GM18517 (cell line): ENCODE data around the gene MTNR1A.
A peak's percentile ranks its signal among the peaks of the same experiment; 100 is the strongest.

ENCODE experiments used
- ATAC-seq: cut with Tn5 transposase; IDR thresholded peaks from one replicate; pipeline ENCODE4 v1.9.1; 2021; ENCODE audit warnings: mild to moderate bottlenecking, moderate library complexity; ENCODE audit not compliant: unreplicated experiment

Gene MTNR1A

GRCh38 chr4:186554914-186555827, at the start of gene MTNR1A:
MTNR1A (minus strand) TSS chr4:186555567; CDS start chr4:186555365, 202 bp downstream.
- no peak for ATAC-seq

GRCh38 chr4:186604124-186604807, 48.9 kb upstream of the MTNR1A start:
- ATAC-seq: no peak

GRCh38 chr4:186602978-186603377, 47.6 kb upstream of the MTNR1A start:
- ATAC-seq: no peak

DNA sequence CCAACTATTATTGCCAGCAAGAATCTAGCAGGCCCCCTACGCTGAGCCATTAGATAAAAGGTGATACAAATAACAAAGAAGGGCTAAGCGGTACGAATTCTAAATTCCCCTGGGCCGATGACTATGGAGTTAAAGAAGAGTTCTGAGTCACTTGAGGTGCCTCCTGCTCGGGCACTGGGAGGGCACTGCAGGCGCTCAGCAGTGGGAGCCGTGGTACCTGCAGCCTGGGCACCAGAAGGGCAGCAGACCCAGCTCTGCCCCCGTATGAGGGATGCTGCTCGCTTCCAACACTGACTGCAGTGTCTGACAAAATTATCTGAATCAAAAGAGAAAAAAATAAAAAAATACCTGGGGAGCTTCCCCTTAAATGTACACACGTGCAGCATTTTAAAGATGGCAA, 44.1 kb upstream of the MTNR1A start:
- ATAC-seq: no peak

GRCh38 chr4:186598686-186599085, 43.3 kb upstream of the MTNR1A start:
- ATAC-seq: no peak

DNA sequence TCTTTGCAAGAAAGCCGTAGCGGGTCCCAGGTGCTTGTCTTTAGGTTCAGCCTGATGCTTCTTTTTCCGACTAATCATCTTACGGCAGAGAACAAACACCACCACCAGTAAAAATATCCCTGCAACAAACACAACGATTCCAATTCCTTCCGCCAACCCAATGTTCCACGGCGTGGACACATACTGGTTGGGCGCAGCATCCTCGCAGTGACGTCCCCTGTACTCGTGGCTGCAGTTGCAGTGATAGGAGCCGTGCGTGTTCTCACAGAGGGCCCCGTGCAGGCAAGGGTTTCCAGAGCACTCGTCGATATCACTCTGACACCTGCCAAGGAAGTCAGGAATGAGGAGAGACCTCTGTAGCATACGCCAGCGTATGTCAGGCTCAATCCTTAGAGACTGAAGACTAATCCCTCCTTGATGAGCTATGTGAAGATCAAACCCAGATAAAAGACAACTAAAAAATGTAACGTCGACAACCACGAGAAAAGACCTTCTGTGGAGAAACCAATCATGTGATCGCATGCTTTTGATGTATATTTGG, 41.6 kb upstream of the MTNR1A start:
- ATAC-seq: no peak

GRCh38 chr4:186596346-186596745, 41.0 kb upstream of the MTNR1A start:
- no peak for ATAC-seq

DNA sequence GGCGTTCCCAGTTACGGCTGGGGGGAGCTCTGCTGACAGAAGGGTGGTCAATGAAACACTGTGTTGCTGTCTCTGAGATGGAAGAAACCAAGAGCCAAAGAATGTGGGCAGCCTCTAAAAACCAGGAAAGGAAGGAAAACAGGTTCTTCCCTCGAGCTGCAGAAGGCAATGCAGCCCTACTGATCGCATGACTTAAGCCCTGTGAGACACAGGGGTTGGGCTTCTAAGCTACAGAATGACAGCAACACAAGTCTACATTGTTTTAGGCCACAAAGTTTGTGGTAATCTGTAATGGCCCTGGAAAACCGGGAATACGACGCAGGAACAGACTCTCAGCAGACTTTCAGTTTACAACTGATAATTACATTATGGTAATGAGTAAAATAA, 38.2 kb upstream of the MTNR1A start:
- no peak for ATAC-seq

DNA sequence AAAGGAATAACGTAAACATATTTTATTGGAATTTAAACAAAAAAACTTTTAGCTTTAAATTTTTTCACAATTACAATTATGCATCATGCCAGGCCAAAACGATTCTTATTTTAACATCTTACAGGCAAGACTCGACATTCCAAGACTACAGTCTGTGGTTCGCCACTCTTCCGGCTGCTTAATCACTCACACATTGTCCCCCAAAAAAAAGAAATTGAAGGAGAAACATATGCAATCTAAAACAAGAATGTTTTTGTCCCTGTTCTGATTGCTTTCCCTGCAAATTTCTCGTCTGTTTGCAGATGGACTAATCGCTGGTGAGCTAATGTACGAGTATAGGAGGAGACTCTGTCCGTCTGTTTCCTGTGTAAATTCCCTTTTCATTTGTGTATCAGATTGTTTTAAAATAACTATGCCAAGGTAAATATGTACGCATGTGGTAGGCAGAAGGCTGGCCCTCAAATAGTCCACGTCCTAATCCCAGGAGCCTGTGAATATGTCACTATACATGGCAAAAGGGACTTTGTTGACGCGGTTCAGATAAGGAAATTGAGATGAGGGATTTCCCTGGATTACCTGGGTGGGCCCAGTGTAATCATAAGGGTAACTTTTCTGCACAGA, 37.7 kb upstream of the MTNR1A start:
- ATAC-seq: no peak

GRCh38 chr4:186592445-186592844, 37.1 kb upstream of the MTNR1A start:
- no peak for ATAC-seq

DNA sequence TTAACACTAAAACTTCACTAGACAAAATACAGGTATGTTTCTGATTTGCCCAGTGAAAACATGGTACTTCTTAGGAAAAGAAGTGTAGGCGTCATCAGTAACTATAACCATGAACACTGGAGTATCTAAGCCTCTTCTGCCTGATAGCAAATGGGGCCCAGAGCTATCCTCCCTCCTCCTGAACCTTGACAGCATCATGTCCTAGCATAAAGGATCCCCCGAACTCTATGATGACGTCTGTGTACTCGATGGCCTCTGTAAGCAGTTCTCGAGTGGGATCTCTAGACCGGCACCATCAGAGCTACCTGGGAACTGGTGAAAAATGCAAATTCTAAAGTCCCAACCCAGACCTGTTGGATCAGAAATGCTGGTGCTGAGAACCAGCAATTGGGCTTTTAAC, 36.3 kb upstream of the MTNR1A start:
- ATAC-seq: no peak

GRCh38 chr4:186588503-186588902, 33.1 kb upstream of the MTNR1A start:
- no peak for ATAC-seq

DNA sequence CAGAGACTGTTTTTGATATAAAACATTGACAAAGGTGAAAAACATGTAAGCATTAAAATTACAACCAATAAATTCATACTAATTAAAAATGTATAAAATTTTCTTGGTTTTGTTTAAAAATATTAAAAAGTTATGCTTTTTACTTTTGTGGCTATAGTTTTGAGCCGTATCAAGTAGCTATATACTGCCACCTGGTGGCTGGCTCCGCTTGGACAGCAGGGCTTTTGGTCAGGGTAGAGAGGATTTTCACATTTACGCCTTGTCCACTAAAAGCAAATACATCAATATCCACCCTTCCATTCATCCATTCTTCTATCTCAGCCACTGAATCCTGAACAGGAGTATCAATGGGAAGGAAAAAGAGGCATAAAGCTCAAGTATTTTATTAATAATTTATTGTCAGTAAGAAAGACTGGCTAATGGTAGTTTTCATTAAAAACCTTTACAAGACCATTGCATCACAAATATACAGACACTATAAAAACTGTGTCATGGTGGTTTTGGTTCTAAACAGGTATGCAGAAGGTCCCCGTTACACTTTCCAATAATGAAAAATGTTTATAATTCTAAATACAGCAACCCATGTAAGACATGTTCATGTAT, 32.1 kb upstream of the MTNR1A start:
- ATAC-seq: peak; percentile 60

DNA sequence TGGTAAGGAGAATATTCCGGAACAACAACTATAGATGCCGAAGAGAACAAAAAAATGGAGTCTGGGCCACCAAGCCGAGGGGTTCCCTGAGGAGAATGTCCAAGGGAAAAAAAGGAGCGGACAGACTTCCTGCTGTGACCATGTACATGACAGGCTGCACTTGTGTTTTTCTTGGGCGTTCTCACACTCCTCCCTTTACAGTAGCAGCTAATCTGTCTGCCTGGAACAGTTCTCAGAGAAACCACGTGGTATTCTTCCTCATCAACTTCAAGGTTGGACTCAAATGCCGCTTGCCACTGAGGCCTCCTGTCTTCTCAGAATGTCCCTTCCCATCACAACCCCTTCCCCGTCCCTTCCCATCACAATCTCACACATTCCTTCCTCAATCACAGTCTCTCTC, 30.8 kb upstream of the MTNR1A start:
- no peak for ATAC-seq

DNA sequence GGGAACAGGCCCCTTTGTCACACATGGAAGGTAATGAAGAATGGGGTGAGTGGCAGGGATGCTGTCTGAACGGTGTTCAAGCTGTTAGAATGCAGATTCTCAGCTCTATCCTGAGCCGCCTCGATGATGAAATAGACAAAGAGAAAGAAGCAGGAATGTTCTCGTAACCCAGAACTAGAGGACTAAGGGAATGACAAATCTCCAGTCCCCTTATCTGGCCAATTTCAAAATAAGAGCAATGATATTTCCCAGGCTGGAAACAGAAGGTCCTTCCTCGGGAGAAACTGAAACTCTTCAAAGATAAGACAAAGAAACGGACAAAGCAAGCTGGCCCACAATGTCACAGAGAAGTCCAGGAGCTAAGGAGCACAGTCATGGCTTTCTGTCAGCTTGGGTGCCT, 29.5 kb upstream of the MTNR1A start:
- no peak for ATAC-seq

DNA sequence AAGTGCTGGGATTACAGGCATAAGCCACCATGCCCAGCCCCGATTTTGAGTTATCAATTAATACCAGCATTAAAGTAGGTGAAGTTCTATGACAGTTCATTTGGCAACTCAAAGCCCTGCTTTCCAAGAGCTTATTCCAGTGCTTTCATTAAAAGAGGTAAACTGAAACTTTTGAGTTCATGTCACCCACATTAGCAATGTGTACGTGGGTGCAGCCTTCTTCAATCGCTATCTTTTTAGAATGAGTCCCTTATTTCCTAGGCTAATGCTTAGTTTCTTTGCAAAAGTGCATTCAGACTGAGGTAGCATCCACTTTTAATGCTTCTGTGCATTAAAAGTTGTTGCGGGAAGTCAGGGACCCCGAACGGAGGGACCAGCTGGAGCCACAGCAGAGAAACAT, 26.1 kb upstream of the MTNR1A start:
- ATAC-seq: no peak

DNA sequence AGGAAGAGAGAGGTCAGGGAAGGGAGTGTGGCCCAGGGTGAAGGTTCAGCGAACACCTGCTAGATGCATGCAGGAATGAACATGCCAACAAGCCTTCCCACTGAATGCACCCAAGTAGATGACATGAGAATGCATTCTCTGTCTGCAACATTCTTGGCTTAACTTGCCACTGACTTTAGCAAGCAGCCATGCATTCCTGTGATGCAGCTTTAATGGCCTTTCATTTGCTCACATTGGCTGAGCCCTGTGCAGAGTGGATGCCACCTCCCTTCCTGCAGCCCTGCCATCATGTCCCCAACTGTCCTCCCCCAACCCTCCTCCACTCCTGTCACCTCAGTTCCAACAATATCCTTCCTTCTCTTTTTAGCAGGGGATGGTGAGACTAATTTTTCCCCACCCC, 25.3 kb upstream of the MTNR1A start:
- ATAC-seq: no peak

DNA sequence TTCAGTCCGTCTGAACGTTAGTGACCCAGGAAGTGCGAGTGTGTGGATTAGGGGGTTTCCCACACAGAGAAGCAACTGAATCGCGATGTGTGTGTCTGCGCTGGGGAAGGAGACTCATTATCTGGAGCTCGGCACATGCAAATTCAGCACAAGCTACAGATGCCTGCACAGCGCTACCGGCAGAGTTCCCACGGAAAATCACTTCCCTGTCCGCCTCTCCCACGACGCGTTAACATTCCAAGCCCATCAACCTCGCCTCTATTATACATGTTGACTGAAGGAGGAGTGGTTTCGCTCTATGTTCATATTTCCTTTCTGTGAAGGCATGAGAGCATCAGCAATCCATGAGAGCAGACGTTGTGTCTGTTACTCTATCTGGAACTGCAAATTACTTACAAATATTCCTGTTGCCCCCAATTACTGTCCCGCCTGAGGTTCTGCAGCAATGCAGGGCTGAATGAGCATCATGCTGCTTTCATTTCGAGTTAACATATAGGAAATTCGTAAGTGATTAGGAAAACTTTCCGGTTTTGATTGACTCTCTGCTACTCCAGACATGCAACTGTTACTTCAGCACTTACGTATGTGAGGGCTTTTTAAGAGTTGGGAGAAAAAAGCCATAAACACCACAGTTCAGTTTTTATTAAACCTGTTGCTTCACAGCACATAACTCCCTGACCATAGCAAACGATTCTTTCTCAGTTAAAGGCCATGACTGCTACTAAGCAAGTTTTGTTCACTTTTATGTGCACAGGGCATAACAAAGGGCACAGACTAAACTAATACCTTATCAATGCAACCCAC, 15.0 kb upstream of the MTNR1A start:
- no peak for ATAC-seq

GRCh38 chr4:186569533-186570192, 14.3 kb upstream of the MTNR1A start:
- ATAC-seq: no peak

GRCh38 chr4:186566068-186566467, 10.7 kb upstream of the MTNR1A start:
- ATAC-seq: no peak
